ENCODE measurements around the gene FES. TPM values are rescaled to one million over a fixed set of nuclear protein-coding genes. Genes with fewer than 3 reads are reported as not detected.

Gene FES
- 0.56 to 0.88 TPM (median 0.64 TPM) in 5 replicates for total RNA-seq (2022; extraction: Qiagen RNA extraction; ENCODE audit: low read depth)

DNA sequence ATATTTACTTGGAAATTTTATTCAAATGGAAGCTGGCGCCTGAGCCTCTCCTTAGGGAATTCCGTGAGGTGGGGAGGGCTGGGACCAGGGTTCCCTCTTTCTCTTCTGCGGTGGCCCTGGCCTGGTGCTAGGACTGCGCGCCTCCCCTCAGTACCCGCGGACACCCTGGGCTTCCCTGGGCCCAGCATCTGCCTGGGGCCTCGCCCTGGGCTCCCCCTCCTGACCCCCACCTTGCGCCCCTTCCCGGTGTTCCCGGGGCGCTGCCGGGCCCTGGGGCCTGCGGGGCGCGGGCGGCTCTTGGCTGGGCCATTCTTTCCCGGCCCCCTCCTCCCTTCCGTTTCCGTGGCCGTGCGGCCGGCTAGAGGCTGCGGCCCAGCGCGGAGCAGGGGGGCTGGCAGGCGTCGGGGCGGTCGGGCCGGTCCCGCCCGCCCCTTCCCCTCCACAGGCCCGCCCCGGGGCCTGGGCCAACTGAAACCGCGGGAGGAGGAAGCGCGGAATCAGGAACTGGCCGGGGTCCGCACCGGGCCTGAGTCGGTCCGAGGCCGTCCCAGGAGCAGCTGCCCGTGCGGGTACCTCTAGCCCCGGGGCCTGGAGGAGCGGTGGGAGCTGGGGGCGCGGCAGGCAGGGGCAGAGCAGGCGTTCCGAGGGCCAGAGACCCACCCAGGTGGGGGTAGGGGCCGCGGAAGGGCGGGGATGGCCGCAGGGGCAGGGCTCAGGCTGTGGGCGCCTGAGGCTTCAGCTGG lies at the start of gene FES:
Gene FES (plus strand): TSS at position 529 of the 743 bp plus-strand sequence. CDS start 542 bp downstream, outside the sequence.

DNA sequence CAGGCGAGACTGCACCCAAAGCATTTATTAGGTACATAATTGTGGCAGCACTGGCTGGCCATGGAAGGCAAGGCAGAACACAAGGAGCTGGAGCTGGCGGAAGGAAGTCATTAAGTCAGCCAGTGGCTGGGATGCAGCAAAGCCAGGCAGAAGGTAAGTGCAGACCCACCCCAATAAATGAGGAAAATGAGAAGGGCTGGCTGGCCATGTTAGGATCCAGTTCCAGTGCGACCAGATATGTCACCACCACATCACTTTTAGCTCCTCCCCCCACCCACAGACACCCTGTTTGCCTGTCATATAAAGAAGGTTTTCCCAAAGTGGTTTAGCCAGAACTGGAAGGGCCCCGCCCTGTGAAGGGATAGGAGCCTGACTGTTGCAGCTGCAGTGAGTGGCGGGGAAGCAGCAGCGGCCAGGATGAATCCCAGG lies 16.0 kb upstream of the FES start, which contains the start of gene FURIN:
Gene FURIN (plus strand): TSS at position 328 of the 429 bp plus-strand sequence. CDS start 7,153 bp downstream, outside the sequence.

DNA sequence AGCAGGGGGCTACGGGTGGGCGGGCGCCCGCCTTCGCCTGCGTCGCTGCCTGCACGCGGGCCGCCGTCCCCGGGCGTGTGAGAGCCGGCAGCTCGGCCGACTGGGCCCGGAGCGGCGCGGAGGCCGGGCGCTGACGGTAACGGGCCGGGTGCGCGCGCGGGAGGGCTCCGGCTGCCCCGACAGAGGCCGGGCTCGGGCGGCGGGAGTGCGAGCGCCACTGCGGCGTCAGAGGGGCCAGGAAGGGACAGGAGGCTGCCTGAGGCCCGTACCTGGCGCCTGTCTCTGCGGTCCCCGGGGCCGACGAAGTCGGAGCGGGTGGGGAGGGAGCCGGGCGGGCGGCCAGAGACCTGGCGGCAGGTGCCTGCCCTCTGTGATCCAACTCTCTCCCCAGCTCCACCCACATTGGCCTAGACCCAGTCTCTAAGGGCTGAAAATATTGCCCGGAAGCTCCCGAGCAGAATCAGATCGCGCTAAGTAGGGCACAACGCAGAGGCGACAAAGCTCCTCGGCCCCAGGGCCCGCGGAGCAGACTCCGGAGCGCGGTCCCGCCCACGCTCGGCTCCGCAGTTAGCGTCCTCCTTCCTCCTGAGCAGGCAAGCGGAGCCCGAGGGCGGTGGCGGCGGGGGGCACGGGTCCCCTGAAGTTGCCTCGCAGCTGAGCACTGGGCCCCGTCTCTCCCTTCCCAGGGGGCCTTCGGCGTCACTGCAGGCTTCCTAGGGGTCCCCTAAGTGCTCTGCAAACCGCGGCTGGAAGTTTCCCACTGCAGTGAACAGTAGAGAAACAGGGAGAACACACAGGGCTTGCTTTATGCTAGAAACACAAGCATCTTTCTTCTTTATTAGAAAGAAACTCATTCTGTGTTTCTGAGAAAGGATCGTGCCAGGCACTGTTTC lies 18.8 kb downstream of the FES start, which contains the start of gene MAN2A2:
Gene MAN2A2 (plus strand): TSS at position 463 of the 893 bp plus-strand sequence. CDS start 906 bp downstream, outside the sequence.

DNA sequence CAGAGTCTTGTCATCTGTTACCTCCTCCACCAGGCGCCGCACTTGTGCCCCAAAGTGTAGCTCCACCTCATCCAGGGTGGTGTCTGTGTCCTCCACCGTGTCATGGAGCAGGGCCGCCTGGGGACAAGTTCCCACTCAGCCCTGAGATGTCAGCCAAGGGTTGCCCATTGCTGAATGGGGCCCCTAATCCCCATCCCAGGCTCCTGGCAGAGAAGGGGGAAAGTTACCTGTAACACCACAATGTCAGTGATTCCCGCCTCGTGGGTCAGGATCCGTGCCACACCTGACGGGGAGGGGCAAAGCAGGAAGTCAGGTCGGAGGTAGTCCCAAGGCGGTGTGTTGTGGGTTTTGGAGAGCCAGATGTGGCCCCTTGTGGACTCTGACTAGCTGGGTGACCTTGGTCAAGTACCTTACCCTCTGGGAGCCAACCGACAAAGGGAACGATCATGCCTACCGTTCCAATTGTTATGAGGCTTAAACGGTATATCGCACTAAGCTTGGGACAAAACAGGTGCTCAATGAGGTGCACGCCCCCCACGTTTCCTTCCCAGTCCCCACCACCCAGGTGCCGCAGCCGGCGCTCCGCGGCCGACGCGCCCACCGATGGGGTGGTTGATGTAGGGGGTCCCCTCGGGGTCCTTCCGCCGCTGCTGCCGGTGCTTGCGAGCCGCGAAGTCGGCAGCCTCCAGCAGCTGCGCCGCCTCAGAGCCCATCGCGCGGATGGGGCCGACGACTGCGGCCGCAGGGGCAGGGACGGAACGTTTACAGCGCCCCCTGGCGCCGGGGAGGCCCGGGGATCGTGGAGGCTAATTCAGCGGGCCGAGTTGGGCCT lies 47.7 kb downstream of the FES start, which contains the start of gene HDDC3:
Gene HDDC3 (minus strand): TSS at position 722 of the 832 bp plus-strand sequence. CDS start 9 bp downstream, at position 713.

DNA sequence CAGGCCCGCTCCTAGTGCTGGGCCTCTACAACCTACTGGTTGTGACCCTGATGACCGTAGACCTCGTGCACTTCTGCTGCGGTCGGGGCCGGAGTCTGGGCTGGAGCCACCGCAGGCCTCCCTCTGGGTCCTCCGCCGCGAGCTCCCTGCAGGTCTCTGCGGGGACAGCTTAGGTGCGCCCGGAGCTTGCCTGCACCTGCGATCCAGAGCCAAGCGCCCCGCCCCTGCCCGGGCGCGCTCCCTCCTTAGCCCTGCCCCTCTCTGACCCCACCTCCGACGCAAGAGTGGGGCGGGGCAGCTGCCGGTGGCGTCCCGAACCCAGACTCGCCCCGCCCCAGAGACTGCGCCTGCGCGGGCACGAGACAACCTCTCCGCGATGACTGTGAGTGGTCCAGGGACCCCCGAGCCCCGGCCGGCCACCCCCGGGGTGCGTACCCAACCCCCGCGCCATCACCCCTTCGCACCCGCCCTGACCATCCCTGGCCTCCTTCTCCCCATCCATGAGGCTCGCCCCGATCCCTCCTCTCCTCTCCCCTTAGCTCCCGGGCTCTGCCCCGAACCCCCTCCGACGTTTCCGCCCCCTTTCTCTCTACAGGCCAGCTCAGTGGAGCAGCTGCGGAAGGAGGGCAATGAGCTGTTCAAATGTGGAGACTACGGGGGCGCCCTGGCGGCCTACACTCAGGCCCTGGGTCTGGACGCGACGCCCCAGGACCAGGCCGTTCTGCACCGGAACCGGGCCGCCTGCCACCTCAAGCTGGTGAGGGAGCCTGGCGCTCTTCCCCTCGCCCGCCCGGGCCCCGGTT lies 50.8 kb downstream of the FES start, which contains the start of gene UNC45A:
Gene UNC45A (plus strand): TSS at position 337 of the 803 bp plus-strand sequence. CDS start 40 bp downstream, at position 377.

Other genes with a start within 250 kb of the FES start
- 10.8 to 15.1 TPM (median 14.0 TPM) in 5 replicates for gene BLM, start 167.2 kb upstream of the FES start, total RNA-seq (2022; extraction: Qiagen RNA extraction; ENCODE audit: low read depth)
- gene FURIN, start 15.9 kb upstream of the FES start, total RNA-seq (2022; extraction: Qiagen RNA extraction; ENCODE audit: low read depth): 41.1 to 61.8 TPM (median 50.3 TPM) in 5 replicates
- 21.0 to 29.3 TPM (median 25.3 TPM) in 5 replicates for gene MAN2A2, start 18.8 kb downstream of the FES start, total RNA-seq (2022; extraction: Qiagen RNA extraction; ENCODE audit: low read depth)
- gene HDDC3, start 48.0 kb downstream of the FES start, total RNA-seq (2022; extraction: Qiagen RNA extraction; ENCODE audit: low read depth): 26.7 to 34.4 TPM (median 32.2 TPM) in 5 replicates
- 55.3 to 57.5 TPM (median 56.8 TPM) in 5 replicates for gene UNC45A, start 50.8 kb downstream of the FES start, total RNA-seq (2022; extraction: Qiagen RNA extraction; ENCODE audit: low read depth)
- gene RCCD1, start 70.4 kb downstream of the FES start, total RNA-seq (2022; extraction: Qiagen RNA extraction; ENCODE audit: low read depth): 21.2 to 43.5 TPM (median 33.8 TPM) in 5 replicates
- gene PRC1, start 110.0 kb downstream of the FES start, total RNA-seq (2022; extraction: Qiagen RNA extraction; ENCODE audit: low read depth): 180 to 253 TPM (median 211 TPM) in 5 replicates
- 12.9 to 16.5 TPM (median 13.9 TPM) in 5 replicates for gene VPS33B, start 138.1 kb downstream of the FES start, total RNA-seq (2022; extraction: Qiagen RNA extraction; ENCODE audit: low read depth)
- 0.02 to 0.10 TPM (median 0.04 TPM) in 3 of 5 replicates, not detected in the others for gene SV2B, start 215.8 kb downstream of the FES start, total RNA-seq (2022; extraction: Qiagen RNA extraction; ENCODE audit: low read depth)